K562 (cell line): Measurements from ENCODE around the gene DOK3. TPM values are rescaled to one million over a fixed set of nuclear protein-coding genes. Genes with fewer than 3 reads are reported as not detected.

Source experiments
- ATAC-seq: fragments of 200-7000 bp; cut with Tn5 transposase; 3 replicates; pipeline ENCODE4 v1.9.1; 2020; ENCODE audit warnings: moderate library complexity
- BruUV-seq: library from RNA; stranded (reverse); fragments of 400-500 nt; replicated peaks from 2 replicates; lab custom pipeline; 2021; lab: Mats Ljungman, UMichigan
- CTCF ChIA-PET: fragments of 300-600 bp; formaldehyde crosslinking; extraction: SDS; loops from one replicate; lab custom pipeline; 2021; ENCODE audit warnings: low intra/inter-chr PET ratio; lab: Yijun Ruan, JAX
- POLR2A ChIA-PET: fragments of 300-600, 350-650 bp; sonication (Branson Sonifier 250); formaldehyde crosslinking; extraction: SDS; loops from one replicate; lab custom pipeline; 2021; ENCODE audit warnings: antibody characterized with exemption, inconsistent platforms; lab: Yijun Ruan, JAX
- DNase-seq, 4 experiments: peaks; one replicate each; pipeline versions ENCODE4 v3.0.0 to v3.0.0-alpha.2; 2011 to 2018; ENCODE audit warnings: low spot score in 3 of 4, mixed read lengths in 3 of 4; ENCODE audit errors: extremely low read depth in 1 of 4
- FAIRE-seq: peaks from 2 replicates; lab custom pipeline; 2011; peaks lifted over from hg19 to GRCh38; lab: Jason Lieb, UNC
- H2AFZ ChIP-seq: 2 replicates; pipeline ENCODE4 v1.6.0; 2011; ENCODE audit warnings: low read depth, low read length, control low read depth, inconsistent platforms
- H3K27ac ChIP-seq: fragments of 200-600 bp; 3 replicates; pipeline ENCODE4 v1.8.0; 2011; ENCODE audit warnings: low read depth, mild to moderate bottlenecking, control low read depth, inconsistent platforms, low read length, moderate library complexity, mixed read lengths; ENCODE audit errors: extremely low read depth
- H3K27me3 ChIP-seq, 2 experiments: fragments of 300-600 bp in 1 of 2; 2 replicates in 1 of 2; 3 replicates in 1 of 2; pipeline versions ENCODE4 v1.6.0 to v1.8.0; 2011; ENCODE audit warnings: inconsistent platforms in 2 of 2, low read length in 2 of 2, mild to moderate bottlenecking in 1 of 2, mixed read lengths in 1 of 2, moderate library complexity in 1 of 2; ENCODE audit not compliant: control insufficient read depth in 2 of 2, insufficient read depth in 2 of 2
- H3K36me3 ChIP-seq: fragments of 300-600 bp; 3 replicates; pipeline ENCODE4 v1.8.0; 2011; ENCODE audit warnings: mild to moderate bottlenecking, low read length, inconsistent platforms; ENCODE audit not compliant: control insufficient read depth, insufficient read depth
- H3K4me1 ChIP-seq, 2 experiments: fragments of 200-600 bp in 1 of 2; replicated peaks in 1 of 2; 2 replicates in 1 of 2; 3 replicates in 1 of 2; pipeline versions ENCODE4 v1.5.1 to v1.8.0; 2011; ENCODE audit warnings: inconsistent platforms in 2 of 2, low read length in 2 of 2, mild to moderate bottlenecking in 1 of 2, mixed read lengths in 1 of 2, moderate library complexity in 1 of 2; ENCODE audit not compliant: control insufficient read depth in 2 of 2, insufficient read depth in 2 of 2
- H3K4me2 ChIP-seq: 2 replicates; pipeline ENCODE4 v1.6.1; 2011; ENCODE audit warnings: low read length, control low read depth, inconsistent platforms, mixed read lengths; ENCODE audit not compliant: insufficient read depth
- H3K4me3 ChIP-seq: fragments of 200-600 bp; sonication (generic), shearing (Covaris generic); 2 replicates; pipeline ENCODE4 v1.5.1; 2016; ENCODE audit warnings: control low read depth, inconsistent platforms
- H3K79me2 ChIP-seq: fragments of 200-600 bp; 3 replicates; pipeline ENCODE4 v1.8.0; 2011; ENCODE audit warnings: low read length, inconsistent platforms; ENCODE audit not compliant: control insufficient read depth, insufficient read depth
- H3K9ac ChIP-seq, 2 experiments: 2 replicates each; pipeline versions ENCODE4 v1.6.0 to v1.6.1; 2011; ENCODE audit warnings: low read depth in 2 of 2, low read length in 2 of 2, control low read depth in 1 of 2, inconsistent platforms in 1 of 2, mild to moderate bottlenecking in 1 of 2, mixed read lengths in 1 of 2; ENCODE audit not compliant: insufficient read depth in 1 of 2
- H3K9me1 ChIP-seq: one replicate; pipeline ENCODE4 v1.6.0; 2011; ENCODE audit warnings: inconsistent platforms, mild to moderate bottlenecking, low read length, moderate library complexity; ENCODE audit not compliant: control insufficient read depth, insufficient read depth
- H3K9me3 ChIP-seq: replicated peaks from 2 replicates; pipeline ENCODE4 v1.5.1; 2011; ENCODE audit warnings: low read depth, low read length, inconsistent platforms; ENCODE audit not compliant: control insufficient read depth, insufficient read depth
- H4K20me1 ChIP-seq: replicated peaks from 2 replicates; pipeline ENCODE4 v1.6.1; 2011; ENCODE audit warnings: low read length, inconsistent platforms, mixed read lengths; ENCODE audit not compliant: control insufficient read depth, insufficient read depth
- BRD9 ChIP-seq: fragments of 450-650 bp; IDR thresholded peaks from 2 replicates; pipeline ENCODE4 v1.6.1; 2018; ENCODE audit warnings: low read depth; ENCODE audit not compliant: partially characterized antibody
- CAMTA2 ChIP-seq: fragments of 250-450 bp; sonication (Bioruptor Pico); conservative IDR thresholded peaks from 2 replicates; pipeline ENCODE4 v1.5.1; 2022
- CEBPB ChIP-seq: fragments of 450-650 bp; IDR thresholded peaks from 2 replicates; pipeline ENCODE4 v1.6.1; 2016; ENCODE audit warnings: missing genetic modification characterization, missing compliant biosample characterization
- CEBPG ChIP-seq, 3 experiments: fragments of 200-800 bp in 1 of 3; sonication (Bioruptor generic) in 1 of 3; sonication (generic) in 1 of 3; formaldehyde crosslinking in 1 of 3; IDR thresholded peaks in 2 of 3; conservative IDR thresholded peaks in 1 of 3; 2 replicates each; pipeline versions ENCODE4 v1.6.1 to v1.8.0; 2016 to 2022; ENCODE audit warnings: missing compliant biosample characterization in 2 of 3, missing genetic modification characterization in 2 of 3, mild to moderate bottlenecking in 1 of 3, missing genetic modification reagents in 1 of 3
- EHMT2 ChIP-seq: fragments of 450-650 bp; IDR thresholded peaks from 2 replicates; pipeline ENCODE4 v1.6.1; 2018; ENCODE audit warnings: antibody characterized with exemption
- KHSRP ChIP-seq: fragments of 450-650 bp; IDR thresholded peaks from 2 replicates; pipeline ENCODE4 v1.6.1; 2017
- MAFK ChIP-seq: IDR thresholded peaks from 2 replicates; pipeline ENCODE4 v1.6.1; 2011; ENCODE audit warnings: low read length, improper control_type of control experiment
- MCM3 ChIP-seq: fragments of 450-650 bp; IDR thresholded peaks from 2 replicates; pipeline ENCODE4 v1.6.1; 2016
- NCOR1 ChIP-seq: fragments of 450-650 bp; IDR thresholded peaks from 2 replicates; pipeline ENCODE4 v1.6.1; 2016; ENCODE audit warnings: mild to moderate bottlenecking, moderate library complexity
- PPARD ChIP-seq: fragments of 250-450 bp; sonication (Bioruptor Pico); IDR thresholded peaks from 2 replicates; pipeline ENCODE4 v1.8.0; 2022; ENCODE audit warnings: inconsistent platforms, mild to moderate bottlenecking, moderate library complexity
- TFAM ChIP-seq: fragments of 250-450 bp; sonication (Bioruptor Pico); conservative IDR thresholded peaks from 2 replicates; pipeline ENCODE4 v1.5.0; 2021; ENCODE audit warnings: mild to moderate bottlenecking, moderate library complexity
- ZNF124 ChIP-seq: sonication (generic); formaldehyde crosslinking; IDR thresholded peaks from 2 replicates; pipeline ENCODE4 v1.8.1; 2022; ENCODE audit warnings: missing genetic modification reagents
- ZNF174 ChIP-seq: fragments of 250-450 bp; sonication (Bioruptor Pico); IDR thresholded peaks from 2 replicates; pipeline ENCODE4 v1.4.0; 2020; ENCODE audit warnings: mild to moderate bottlenecking
- ZNF239 ChIP-seq: fragments of 250-450 bp; sonication (Bioruptor Pico); IDR thresholded peaks from 2 replicates; pipeline ENCODE4 v1.4.0; 2020; ENCODE audit warnings: mild to moderate bottlenecking
- ZNF764 ChIP-seq: fragments of 250-450 bp; sonication (Bioruptor Pico); IDR thresholded peaks from 2 replicates; pipeline ENCODE4 v1.4.0; 2020; ENCODE audit warnings: low read depth, mild to moderate bottlenecking, moderate library complexity
- WGBS: fragments of 100-300 bp; shearing (Covaris generic); methylation state at CpG from one replicate; pipeline ENCODE4 v1.1.6; 2016; ENCODE audit warnings: low coverage, mixed read lengths; ENCODE audit not compliant: insufficient coverage; ENCODE audit errors: missing lambda C conversion rate; 5-methylcytosine and 5-hydroxymethylcytosine counted together
- in situ Hi-C: fragments of 300-500 bp; cut with MboI; formaldehyde crosslinking; loops from 4 replicates; pipeline ENCODE4 v1.15.0; 2018; ENCODE audit warnings: inconsistent platforms, mixed read lengths
- intact Hi-C: fragments of 100-400 bp; cut with micrococcal nuclease; formaldehyde crosslinking; loops from 2 replicates; pipeline ENCODE4 v1.14.2; 2022
- polyA plus RNA-seq, 8 experiments: library from polyadenylated mRNA; depleted of rRNA in 4 of 8; stranded (reverse) in 5 of 8; unstranded in 3 of 8; fragments of >200 nt; fragmentation: Nextera tagmentation in 2 of 8; fragmentation: Illumina TruSeq in 1 of 8; extraction: Ambion mirVana in 2 of 8; extraction: Trizol in 1 of 8; gene quantifications; 2 replicates each; pipeline versions ENCODE4 v1.2.1 to v1.2.3, GENCODE V29; 2011 to 2014; ENCODE audit warnings: inconsistent platforms in 1 of 8, missing spikeins in 1 of 8
- total RNA-seq, 7 experiments: library from RNA; depleted of rRNA in 6 of 7; stranded (reverse); fragments of >200 nt in 6 of 7; fragmentation: Illumina TruSeq in 2 of 7; extraction: Trizol in 2 of 7; gene quantifications; 2 replicates each; pipeline versions ENCODE4 v1.2.1 to v1.2.3, GENCODE V29; 2011 to 2021; ENCODE audit warnings: low replicate concordance in 1 of 7
- TF ChIP-seq, protein P1 (sequence below): fragments of 450-650 bp; formaldehyde crosslinking; IDR thresholded peaks from 2 replicates; pipeline ENCODE4 v1.4.0; 2022; ENCODE audit warnings: mild to moderate bottlenecking, moderate library complexity

Gene DOK3
- total and polyA plus RNA-seq, 9 of the 15 experiments (the other 6 are each of a cell fraction or from before 2014, with no cell fraction given): 1.3 to 23.0 (median 8.0) TPM

DNA sequence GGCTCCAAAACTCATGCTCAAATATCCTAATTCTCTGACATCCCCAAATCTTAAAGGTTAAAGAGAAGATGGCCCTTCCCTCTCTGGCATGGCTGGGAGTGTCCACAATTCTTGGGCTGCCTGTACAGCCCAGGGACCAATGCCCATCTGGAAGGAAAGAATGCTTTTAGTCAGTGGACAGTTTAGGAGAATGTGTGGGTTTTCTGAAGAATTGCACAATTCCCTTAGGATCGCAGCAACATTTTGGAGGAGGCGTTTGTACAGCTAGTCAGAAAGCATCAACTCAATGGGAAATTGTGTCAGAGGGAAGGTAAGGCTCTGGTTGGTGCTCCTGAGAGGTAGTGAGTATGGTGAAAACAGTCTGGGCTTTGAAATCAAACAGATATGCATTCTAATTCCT, 29.8 kb upstream of the DOK3 start:
- DNase-seq (no peak), FAIRE-seq (no peak), ATAC-seq (no peak)
- intact Hi-C loops (no loop called here), in situ Hi-C loops (no loop called here)
- H3K9me1 ChIP-seq: no peaks in the 10 kb centered on the region
- ChIA-PET CTCF (no interaction called here), POLR2A (interaction anchor here (1.1 to 1.6 kb wide), 3 partner anchors 9 to 10 kb away, joined by 3 to 6 read pairs (median 6); no protein-coding TSS in a partner anchor)
- H2AFZ ChIP-seq: no peak overlapping the region
- H3K4me3 ChIP-seq: no peak overlapping the region
- no TSS peak for BruUV-seq
- H3K9me3 ChIP-seq: no peaks in the 10 kb centered on the region
- H3K79me2 ChIP-seq: peaks cover 17% of the 10 kb centered on the region; the same call in 2 of the 3 replicates
- TF ChIP-seq CEBPG (CRISPR knock-in tag; IDR thresholded peaks at IDR 0.05): no peak
- TF ChIP-seq CEBPG (tag; conservative IDR thresholded peaks at IDR 0.05 in 1 of 2, IDR thresholded peaks at IDR 0.05 in 1 of 2): 0 out of 4 replicates have a peak, but pooled peaks of 1 of the 2 experiments have one; percentile 19
- peak; percentile 15; the same call in 1 of the 2 replicates for TF ChIP-seq CEBPB (tag)
- TF ChIP-seq KHSRP: no peak
- H3K36me3 ChIP-seq: peaks cover 88% of the 10 kb centered on the region; the same call in 2 of the 3 replicates
- no peak overlapping the region for H3K27ac ChIP-seq
- H3K9ac ChIP-seq: no peak overlapping the region
- H3K4me1 ChIP-seq: no peaks in the 10 kb centered on the region
- 81% methylated on average over 2 of the region's 2 CpGs for WGBS
- H4K20me1 ChIP-seq: 0 out of 2 replicates have a peak, but pooled peaks cover 3% of the 10 kb centered on the region
- no peaks in the 10 kb centered on the region for H3K27me3 ChIP-seq
- H3K4me2 ChIP-seq: no peak overlapping the region

GRCh38 chr5:177538876-177539275, 29.2 kb upstream of the DOK3 start:
- POLR2A ChIA-PET: interaction anchor here (1.6 kb wide), 1 partner anchor 9 kb away, joined by 6 read pairs; no protein-coding TSS in a partner anchor
- Histone ChIP-seq H3K9me1 (no peaks in the 10 kb centered on the region), H4K20me1 (0 out of 2 replicates have a peak, but pooled peaks cover 3% of the 10 kb centered on the region), H3K27ac (no peak overlapping the region), H3K9ac (no peak overlapping the region), H3K9me3 (no peaks in the 10 kb centered on the region), H3K27me3 (no peaks in the 10 kb centered on the region), H3K4me2 (no peak overlapping the region), H3K79me2 (peaks cover 17% of the 10 kb centered on the region; the same call in 2 of the 3 replicates), H3K4me1 (no peaks in the 10 kb centered on the region), H3K36me3 (peaks cover 91% of the 10 kb centered on the region; the same call in 2 of the 3 replicates), H2AFZ (no peak overlapping the region), H3K4me3 (no peak overlapping the region)
- intact Hi-C loops: no loop called here
- no TSS peak for BruUV-seq
- FAIRE-seq (no peak), ATAC-seq (no peak), DNase-seq (no peak)
- WGBS: 92% methylated on average over 9 of the region's 10 CpGs
- in situ Hi-C loops: no loop called here
- CTCF ChIA-PET: no interaction called here
- TF ChIP-seq MCM3: no peak
- TF ChIP-seq, protein P1, sequence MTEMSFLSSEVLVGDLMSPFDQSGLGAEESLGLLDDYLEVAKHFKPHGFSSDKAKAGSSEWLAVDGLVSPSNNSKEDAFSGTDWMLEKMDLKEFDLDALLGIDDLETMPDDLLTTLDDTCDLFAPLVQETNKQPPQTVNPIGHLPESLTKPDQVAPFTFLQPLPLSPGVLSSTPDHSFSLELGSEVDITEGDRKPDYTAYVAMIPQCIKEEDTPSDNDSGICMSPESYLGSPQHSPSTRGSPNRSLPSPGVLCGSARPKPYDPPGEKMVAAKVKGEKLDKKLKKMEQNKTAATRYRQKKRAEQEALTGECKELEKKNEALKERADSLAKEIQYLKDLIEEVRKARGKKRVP: no peak
- TF ChIP-seq CAMTA2 (CRISPR knock-in tag): no peak
- TF ChIP-seq PPARD (CRISPR knock-in tag): no peak
- TF ChIP-seq ZNF239 (CRISPR knock-in tag): no peak
- TF ChIP-seq EHMT2: no peak
- TF ChIP-seq MAFK: no peak
- no peak for TF ChIP-seq BRD9
- TF ChIP-seq ZNF124: no peak
- no peak for TF ChIP-seq ZNF174 (CRISPR knock-in tag)
- TF ChIP-seq TFAM (CRISPR knock-in tag): no peak
- no peak for TF ChIP-seq ZNF764 (CRISPR knock-in tag)
- no peak for TF ChIP-seq NCOR1
